CD4-positive, alpha-beta T cell (primary cell): Measurements from ENCODE around the gene CDC20B. TPM values are rescaled to one million over a fixed set of nuclear protein-coding genes. Genes with fewer than 3 reads are reported as not detected.
A peak's percentile ranks its signal among the peaks of the same experiment; 100 is the strongest.

Experiments
- ATAC-seq: fragments of 200-7000 bp; cut with Tn5 transposase; one replicate; pipeline ENCODE4 v1.10.0; 2022; ENCODE audit warnings: mild to moderate bottlenecking; ENCODE audit not compliant: poor library complexity
- CTCF ChIA-PET: fragments of 350-600 bp; sonication (Branson Sonifier 250); formaldehyde crosslinking; loops from one replicate; lab custom pipeline; 2021; ENCODE audit warnings: antibody characterized with exemption, inconsistent platforms; lab: Charles Lee
- POLR2A ChIA-PET: fragments of 350-600 bp; sonication (Branson Sonifier 250); formaldehyde crosslinking; loops from one replicate; lab custom pipeline; 2021; ENCODE audit warnings: antibody characterized with exemption, inconsistent platforms; lab: Charles Lee
- DNase-seq, 14 experiments: peaks; one replicate each; pipeline ENCODE4 v3.0.0-alpha.2; 2013 to 2020; ENCODE audit warnings: mixed read lengths in 2 of 14
- H3K27ac ChIP-seq, 2 donors: one replicate each; pipeline versions ENCODE4 v1.5.1 to v1.7.0; 2013; ENCODE audit warnings: low read length in 2 of 2, low read depth in 1 of 2, mild to moderate bottlenecking in 1 of 2
- H3K27me3 ChIP-seq, 2 experiments: 1 replicate in 1 of 2; 2 replicates in 1 of 2; pipeline versions ENCODE4 v1.6.1 to v1.7.0; 2013; ENCODE audit warnings: low read length in 2 of 2, control low read depth in 1 of 2, mild to moderate bottlenecking in 1 of 2, moderate library complexity in 1 of 2; ENCODE audit not compliant: insufficient read depth in 2 of 2, control insufficient read depth in 1 of 2
- H3K36me3 ChIP-seq: one replicate; pipeline ENCODE4 v1.6.1; 2013; ENCODE audit warnings: low read length, control low read depth; ENCODE audit not compliant: insufficient read depth
- H3K4me1 ChIP-seq: one replicate; pipeline ENCODE4 v1.6.1; 2013; ENCODE audit warnings: low read length, control low read depth; ENCODE audit not compliant: insufficient read depth
- H3K4me3 ChIP-seq: one replicate; pipeline ENCODE4 v1.5.1; 2013; ENCODE audit warnings: mild to moderate bottlenecking, low read length, moderate library complexity
- H3K9me3 ChIP-seq, 2 experiments: 1 replicate in 1 of 2; 2 replicates in 1 of 2; pipeline versions ENCODE4 v1.6.1 to v1.7.0; 2013; ENCODE audit warnings: low read length in 2 of 2, mild to moderate bottlenecking in 2 of 2, control low read depth in 1 of 2, moderate library complexity in 1 of 2; ENCODE audit not compliant: control insufficient read depth in 1 of 2, insufficient read depth in 1 of 2
- H3K27ac Mint-ChIP-seq: one replicate; pipeline ENCODE4 v1.8.0; 2020; ENCODE audit warnings: mixed read lengths
- H3K27me3 Mint-ChIP-seq: one replicate; pipeline ENCODE4 v1.8.0; 2021; ENCODE audit warnings: mixed read lengths
- H3K36me3 Mint-ChIP-seq: one replicate; pipeline ENCODE4 v1.8.0; 2021; ENCODE audit warnings: low read depth, mixed read lengths
- H3K4me1 Mint-ChIP-seq: one replicate; pipeline ENCODE4 v1.8.0; 2021; ENCODE audit warnings: low read depth, mixed read lengths
- H3K4me3 Mint-ChIP-seq: one replicate; pipeline ENCODE4 v1.8.0; 2020; ENCODE audit warnings: mild to moderate bottlenecking, mixed read lengths
- H3K9me3 Mint-ChIP-seq: one replicate; pipeline ENCODE4 v1.8.0; 2020; ENCODE audit warnings: mixed read lengths
- CTCF ChIP-seq: fragments of 200-600 bp; IDR thresholded peaks from one replicate; pipeline ENCODE4 v1.8.0; 2022; ENCODE audit warnings: antibody characterized with exemption, mild to moderate bottlenecking
- intact Hi-C, 2 experiments: fragments of 100-400 bp; cut with DNase I in 1 of 2; cut with micrococcal nuclease in 1 of 2; formaldehyde crosslinking; loops; one replicate each; pipeline versions ENCODE4 v1.15.1 to v1.9.0; 2023 to 2025; cut with DNase I, micrococcal nuclease
- microRNA-seq: library from miRNA; unstranded; fragments of <30 nt; microRNA quantifications from one replicate; pipeline ENCODE4 v1.2.0, GENCODE V29; 2021; ENCODE audit warnings: borderline microRNAs expressed, borderline replicate concordance
- total RNA-seq, 174 experiments: library from RNA in 2 of 174; stranded (reverse) in 2 of 174; gene quantifications; one replicate each; pipeline ENCODE4 v1.2.3 and lab custom pipeline; 2021 to 2026

Gene CDC20B
- total RNA-seq, 2 experiments from 2014 or later: not detected

GRCh38 chr5:55064523-55064922, 108.5 kb downstream of the CDC20B start:
- intact Hi-C loops: loop anchor here (2.0 to 5.0 kb wide), 3 partner anchors 38 to 68 kb away; partner anchors contain the start of gene GZMA (in 1 of the 2)
- no peaks in the 10 kb centered on the region for H3K27me3 ChIP-seq
- H3K4me3 Mint-ChIP-seq: no peak overlapping the region
- peaks cover 67% of the 10 kb centered on the region for H3K4me1 Mint-ChIP-seq
- ATAC-seq (no peak), DNase-seq (no peak)
- H3K9me3 Mint-ChIP-seq: no peaks in the 10 kb centered on the region
- H3K27ac ChIP-seq: no peak overlapping the region
- ChIA-PET CTCF (no interaction called here), POLR2A (interaction anchor here (0.6 kb wide), 1 partner anchor 35 kb away, joined by 3 read pairs; no protein-coding TSS in a partner anchor)
- no peak overlapping the region for H3K27ac Mint-ChIP-seq
- no peak for TF ChIP-seq CTCF
- H3K4me1 ChIP-seq: peaks cover 22% of the 10 kb centered on the region
- H3K36me3 ChIP-seq: no peaks in the 10 kb centered on the region
- H3K9me3 ChIP-seq: no peaks in the 10 kb centered on the region
- no peaks in the 10 kb centered on the region for H3K36me3 Mint-ChIP-seq
- no peaks in the 10 kb centered on the region for H3K27me3 Mint-ChIP-seq
- H3K4me3 ChIP-seq: no peak overlapping the region

GRCh38 chr5:55063899-55064298, 109.1 kb downstream of the CDC20B start:
- Mint-ChIP-seq H3K4me3 (no peak overlapping the region), H3K27me3 (no peaks in the 10 kb centered on the region), H3K9me3 (no peaks in the 10 kb centered on the region), H3K27ac (peak overlapping the region; percentile 8), H3K36me3 (no peaks in the 10 kb centered on the region), H3K4me1 (peaks cover 67% of the 10 kb centered on the region)
- Histone ChIP-seq H3K9me3 (no peaks in the 10 kb centered on the region), H3K27ac (no peak overlapping the region), H3K4me3 (no peak overlapping the region), H3K27me3 (no peaks in the 10 kb centered on the region), H3K36me3 (no peaks in the 10 kb centered on the region), H3K4me1 (peaks cover 22% of the 10 kb centered on the region)
- ChIA-PET POLR2A (interaction anchor here (0.6 to 3.7 kb wide), 3 partner anchors 9 to 35 kb away, joined by 3 to 27 read pairs (median 8); no protein-coding TSS in a partner anchor), CTCF (no interaction called here)
- intact Hi-C loops: loop anchor here (2.0 to 5.0 kb wide), 3 partner anchors 38 to 68 kb away; partner anchors contain the start of gene GZMA (in 1 of the 2)
- no peak for ATAC-seq
- DNase-seq: no peak
- no peak for TF ChIP-seq CTCF

GRCh38 chr5:55063220-55063863, 109.6 kb downstream of the CDC20B start:
- Histone ChIP-seq H3K27ac (no peak overlapping the region), H3K36me3 (no peaks in the 10 kb centered on the region), H3K4me3 (no peak overlapping the region), H3K4me1 (peaks cover 22% of the 10 kb centered on the region), H3K9me3 (no peaks in the 10 kb centered on the region), H3K27me3 (no peaks in the 10 kb centered on the region)
- ChIA-PET POLR2A (interaction anchor here (2.2 to 3.7 kb wide), 4 partner anchors 9 to 119 kb away, joined by 8 to 27 read pairs (median 16); no protein-coding TSS in a partner anchor), CTCF (no interaction called here)
- intact Hi-C loops: loop anchor here (5.0 kb wide), 2 partner anchors 39 to 69 kb away; partner anchors contain the start of gene GZMA (in 1 of the 2)
- no peak for DNase-seq
- no peak for ATAC-seq
- H3K9me3 Mint-ChIP-seq: no peaks in the 10 kb centered on the region
- H3K4me3 Mint-ChIP-seq: no peak overlapping the region
- TF ChIP-seq CTCF: no peak
- no peaks in the 10 kb centered on the region for H3K27me3 Mint-ChIP-seq
- peaks cover 70% of the 10 kb centered on the region for H3K4me1 Mint-ChIP-seq
- no peak overlapping the region for H3K27ac Mint-ChIP-seq
- H3K36me3 Mint-ChIP-seq: no peaks in the 10 kb centered on the region

Small RNA genes within 50 kb of the gene (microRNA-seq; reads per million reads assigned to microRNA genes)
- gene MIR449A (0.61 reads per million), gene MIR449B (not detected), gene MIR449C (not detected)

Other genes with a start within 250 kb of the CDC20B start
- gene ESM1, start 187.6 kb downstream of the CDC20B start, total RNA-seq: not detected
- gene GZMK, start 148.9 kb downstream of the CDC20B start, total RNA-seq: 1 to 10 TPM; 4.5 to 7.0 TPM
- gene GZMA, start 70.5 kb downstream of the CDC20B start, total RNA-seq: 1 to 10 TPM; 3.5 to 5.0 TPM
- not detected for gene GPX8, start 13.0 kb downstream of the CDC20B start, total RNA-seq
- gene MCIDAS, start 54.1 kb upstream of the CDC20B start, total RNA-seq: not detected
- not detected for gene CCNO, start 60.4 kb upstream of the CDC20B start, total RNA-seq
- gene DHX29, start 134.5 kb upstream of the CDC20B start, total RNA-seq: 10 to 100 TPM; 13.8 to 17.9 TPM
- 10 to 100 TPM; 50.9 to 54.5 TPM for gene MTREX, start 134.8 kb upstream of the CDC20B start, total RNA-seq